IMR-90 (cell line): ENCODE data around the gene OPCML. TPM values are rescaled to one million over a fixed set of nuclear protein-coding genes. Genes with fewer than 3 reads are reported as not detected.

ENCODE experiments used
- ATAC-seq: fragments of 200-7000 bp; cut with Tn5 transposase; 2 replicates; pipeline ENCODE4 v1.9.1; 2020; ENCODE audit warnings: low read depth, mild to moderate bottlenecking, moderate library complexity
- BruUV-seq: library from RNA; stranded (reverse); fragments of 400-500 nt; replicated peaks from 2 replicates; lab custom pipeline; 2021; lab: Mats Ljungman, UMichigan
- CTCF ChIA-PET: fragments of 300-600 bp; formaldehyde crosslinking; extraction: SDS; loops from one replicate; lab custom pipeline; 2021; ENCODE audit warnings: antibody characterized with exemption; lab: Yijun Ruan, JAX
- POLR2A ChIA-PET: fragments of 300-600 bp; sonication (Branson Sonifier 250); formaldehyde crosslinking; loops from one replicate; lab custom pipeline; 2022; ENCODE audit warnings: antibody characterized with exemption; ENCODE audit not compliant: unreplicated experiment; lab: Charles Lee
- DNase-seq: peaks from one replicate; pipeline ENCODE4 v3.0.0; 2013
- H2AFZ ChIP-seq: replicated peaks from 2 replicates; pipeline ENCODE3; 2013; ENCODE audit warnings: low read length, mild to moderate bottlenecking; ENCODE audit not compliant: poor library complexity
- H2AK5ac ChIP-seq: 2 replicates; pipeline ENCODE4 v1.6.1; 2013; ENCODE audit warnings: low read depth, low read length, inconsistent platforms
- H2AK9ac ChIP-seq: replicated peaks from 2 replicates; pipeline ENCODE3; 2013; ENCODE audit warnings: mild to moderate bottlenecking, low read depth, low read length, moderate library complexity; ENCODE audit not compliant: poor library complexity
- H2BK120ac ChIP-seq: 2 replicates; pipeline ENCODE4 v1.6.1; 2013; ENCODE audit warnings: low read depth, low read length, inconsistent platforms
- H2BK15ac ChIP-seq: 3 replicates; pipeline ENCODE4 v1.6.1; 2013; ENCODE audit warnings: low read depth, low read length, inconsistent platforms
- H2BK20ac ChIP-seq: 2 replicates; pipeline ENCODE4 v1.6.1; 2013; ENCODE audit warnings: low read depth, mild to moderate bottlenecking, inconsistent platforms, low read length, moderate library complexity
- H2BK5ac ChIP-seq: 2 replicates; pipeline ENCODE4 v1.6.1; 2013; ENCODE audit warnings: mild to moderate bottlenecking, low read depth, low read length, inconsistent platforms; ENCODE audit not compliant: poor library complexity, severe bottlenecking
- H3K14ac ChIP-seq: replicated peaks from 2 replicates; pipeline ENCODE4 v1.6.1; 2013; ENCODE audit warnings: low read depth, low read length, inconsistent platforms
- H3K18ac ChIP-seq: 2 replicates; pipeline ENCODE4 v1.6.1; 2013; ENCODE audit warnings: low read depth, low read length, control low read depth
- H3K23ac ChIP-seq: 2 replicates; pipeline ENCODE4 v1.6.1; 2013; ENCODE audit warnings: low read depth, low read length, inconsistent platforms
- H3K27ac ChIP-seq: 2 replicates; pipeline ENCODE4 v1.5.1; 2013; ENCODE audit warnings: mild to moderate bottlenecking, control low read depth, low read length; ENCODE audit not compliant: insufficient read depth
- H3K27me3 ChIP-seq: 2 replicates; pipeline ENCODE4 v1.6.1; 2013; ENCODE audit warnings: low read length; ENCODE audit not compliant: control insufficient read depth, insufficient read depth
- H3K36me3 ChIP-seq: 2 replicates; pipeline ENCODE4 v1.6.1; 2013; ENCODE audit warnings: low read length, mixed read lengths; ENCODE audit not compliant: control insufficient read depth, insufficient read depth
- H3K4ac ChIP-seq: 2 replicates; pipeline ENCODE4 v1.6.1; 2013; ENCODE audit warnings: low read depth, low read length, inconsistent platforms
- H3K4me1 ChIP-seq: 2 replicates; pipeline ENCODE4 v1.6.1; 2013; ENCODE audit warnings: low read length, mixed read lengths; ENCODE audit not compliant: control insufficient read depth, insufficient read depth
- H3K4me2 ChIP-seq: 2 replicates; pipeline ENCODE4 v1.6.1; 2013; ENCODE audit warnings: low read depth, mild to moderate bottlenecking, control low read depth, low read length, moderate library complexity
- H3K4me3 ChIP-seq: 2 replicates; pipeline ENCODE4 v1.5.1; 2013; ENCODE audit warnings: low read depth, mild to moderate bottlenecking, control low read depth, low read length, moderate library complexity; ENCODE audit not compliant: insufficient read depth
- H3K56ac ChIP-seq: 2 replicates; pipeline ENCODE4 v1.6.1; 2013; ENCODE audit warnings: low read length, inconsistent platforms; ENCODE audit not compliant: insufficient read depth; ENCODE audit errors: extremely low read depth
- H3K79me1 ChIP-seq, 2 experiments: 2 replicates each; pipeline ENCODE4 v1.6.1; 2013; ENCODE audit warnings: low read length in 2 of 2, inconsistent platforms in 1 of 2, low read depth in 1 of 2
- H3K9ac ChIP-seq: 2 replicates; pipeline ENCODE4 v1.6.1; 2013; ENCODE audit warnings: low read depth, low read length, control low read depth
- H3K9me1 ChIP-seq: 2 replicates; pipeline ENCODE4 v1.6.1; 2013; ENCODE audit warnings: low read length, inconsistent platforms; ENCODE audit not compliant: insufficient read depth
- H3K9me3 ChIP-seq: 2 replicates; pipeline ENCODE4 v1.6.1; 2013; ENCODE audit warnings: low read length; ENCODE audit not compliant: control insufficient read depth, insufficient read depth
- H4K20me1 ChIP-seq: 2 replicates; pipeline ENCODE4 v1.6.1; 2013; ENCODE audit warnings: low read length, inconsistent platforms; ENCODE audit not compliant: insufficient read depth
- H4K5ac ChIP-seq: 2 replicates; pipeline ENCODE4 v1.6.1; 2013; ENCODE audit warnings: mild to moderate bottlenecking, low read depth, low read length, control low read depth
- H4K8ac ChIP-seq, 2 experiments: 2 replicates each; pipeline ENCODE4 v1.6.1; 2013; ENCODE audit warnings: low read depth in 2 of 2, low read length in 2 of 2, control low read depth in 1 of 2, inconsistent platforms in 1 of 2
- H4K91ac ChIP-seq: 2 replicates; pipeline ENCODE4 v1.6.1; 2013; ENCODE audit warnings: low read depth, low read length, inconsistent platforms; ENCODE audit not compliant: insufficient read depth
- BHLHE40 ChIP-seq: fragments of 150-350 bp; IDR thresholded peaks from 2 replicates; pipeline ENCODE4 v1.6.1; 2016; ENCODE audit warnings: mild to moderate bottlenecking, low read depth, low read length
- CEBPB ChIP-seq: IDR thresholded peaks from 2 replicates; pipeline ENCODE4 v1.6.1; 2012; ENCODE audit warnings: low read depth, low read length, improper control_type of control experiment
- CHD1 ChIP-seq: IDR thresholded peaks from 2 replicates; pipeline ENCODE4 v1.6.1; 2012; ENCODE audit warnings: low read depth, low read length, improper control_type of control experiment
- MAFK ChIP-seq: IDR thresholded peaks from 2 replicates; pipeline ENCODE4 v1.6.1; 2012; ENCODE audit warnings: low read depth, low read length, improper control_type of control experiment
- MXI1 ChIP-seq: IDR thresholded peaks from 2 replicates; pipeline ENCODE4 v1.6.1; 2012; ENCODE audit warnings: low read depth, mild to moderate bottlenecking, low read length, moderate library complexity, borderline replicate concordance
- POLR2A ChIP-seq: IDR thresholded peaks from 2 replicates; pipeline ENCODE4 v1.6.1; 2012; ENCODE audit warnings: mild to moderate bottlenecking, low read depth, low read length
- RAD21 ChIP-seq: IDR thresholded peaks from 2 replicates; pipeline ENCODE4 v1.6.1; 2012; ENCODE audit warnings: low read length, improper control_type of control experiment
- RCOR1 ChIP-seq: IDR thresholded peaks from 2 replicates; pipeline ENCODE4 v1.6.1; 2012; ENCODE audit warnings: mild to moderate bottlenecking, low read length, improper control_type of control experiment; ENCODE audit not compliant: insufficient replicate concordance
- RFX5 ChIP-seq: IDR thresholded peaks from 2 replicates; pipeline ENCODE4 v1.8.0; 2012; ENCODE audit warnings: low read depth, mild to moderate bottlenecking, low read length, moderate library complexity
- WGBS, 2 experiments: methylation state at CpG; one replicate each; pipeline versions ENCODE4 v1.1.5 to v1.1.7; 2013; ENCODE audit warnings: missing lambda C conversion rate in 2 of 2; ENCODE audit not compliant: insufficient read length in 1 of 2; ENCODE audit errors: extremely low coverage in 2 of 2; 5-methylcytosine and 5-hydroxymethylcytosine counted together
- dilution Hi-C: fragments of 300-500 bp; cut with HindIII; formaldehyde crosslinking; loops from one replicate; pipeline ENCODE4 v1.14.3; 2018; ENCODE audit warnings: low sequenced_read_pairs; ENCODE audit not compliant: unreplicated experiment
- in situ Hi-C: fragments of 300-500 bp; cut with MboI; formaldehyde crosslinking; loops from 3 replicates; pipeline ENCODE4 v1.14.3; 2019; ENCODE audit warnings: low sequenced_read_pairs, inconsistent platforms, mixed read lengths
- intact Hi-C: fragments of 100-400 bp; cut with micrococcal nuclease; formaldehyde crosslinking; loops from 2 replicates; pipeline ENCODE4 v1.10.0; 2022
- polyA plus RNA-seq, 3 experiments: library from polyadenylated mRNA; depleted of rRNA; stranded (reverse); fragments of >200 nt; gene quantifications; 2 replicates each; pipeline ENCODE4 v1.2.3, GENCODE V29; 2012; ENCODE audit warnings: low replicate concordance in 1 of 3
- total RNA-seq: library from RNA; depleted of rRNA; stranded (reverse); fragments of >200 nt; gene quantifications from 2 replicates; pipeline ENCODE4 v1.2.3, GENCODE V29; 2012
- TF ChIP-seq, protein P1 (sequence below): fragments of 150-350 bp; IDR thresholded peaks from 2 replicates; pipeline ENCODE4 v1.6.1; 2017; ENCODE audit warnings: mild to moderate bottlenecking, antibody characterized with exemption, low read length, low read depth
- TF ChIP-seq, protein P2 (sequence below): conservative IDR thresholded peaks from 2 replicates; pipeline ENCODE4 v1.5.1; 2012; ENCODE audit warnings: mild to moderate bottlenecking, low read depth, low read length, improper control_type of control experiment

The OPCML gene
- total and polyA plus RNA-seq, 2 of the 4 experiments (the other 2 are of a cell fraction) = under 0.01 to 2.6 TPM

DNA sequence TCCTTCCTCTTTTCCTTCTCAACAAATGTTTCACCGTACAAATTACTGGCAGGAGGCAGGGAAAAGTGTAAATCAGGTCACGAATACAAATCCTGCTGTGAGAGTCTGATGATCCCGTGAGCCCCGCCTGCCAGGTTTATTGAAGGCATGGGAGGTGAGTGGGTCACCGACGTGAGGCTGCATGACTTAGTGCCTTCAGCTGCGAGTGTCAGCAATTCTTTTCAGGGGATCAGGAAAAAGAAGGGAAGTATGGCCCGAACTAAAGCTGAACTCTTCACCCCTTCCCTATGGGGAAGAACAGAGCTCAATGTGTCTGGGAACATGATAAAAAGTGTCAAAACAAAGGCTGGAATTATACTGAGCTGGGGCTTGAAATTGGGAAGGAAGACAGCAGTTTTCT, 166.2 kb downstream of the OPCML start:
- Histone ChIP-seq H2BK5ac (no peak overlapping the region), H3K36me3 (no peaks in the 10 kb centered on the region)
- intact Hi-C loops = no loop called here

More for the DNA sequence above, 166.2 kb downstream of the OPCML start:
- H2AFZ ChIP-seq = no peak overlapping the region
- ChIA-PET POLR2A (no interaction called here), CTCF (no interaction called here)
- no peaks in the 10 kb centered on the region for H3K9me1 ChIP-seq
- H2BK15ac ChIP-seq = no peak overlapping the region
- ATAC-seq (no peak), DNase-seq (no peak)
- dilution Hi-C loops (no loop called here), in situ Hi-C loops (no loop called here)
- TF ChIP-seq, protein P1, sequence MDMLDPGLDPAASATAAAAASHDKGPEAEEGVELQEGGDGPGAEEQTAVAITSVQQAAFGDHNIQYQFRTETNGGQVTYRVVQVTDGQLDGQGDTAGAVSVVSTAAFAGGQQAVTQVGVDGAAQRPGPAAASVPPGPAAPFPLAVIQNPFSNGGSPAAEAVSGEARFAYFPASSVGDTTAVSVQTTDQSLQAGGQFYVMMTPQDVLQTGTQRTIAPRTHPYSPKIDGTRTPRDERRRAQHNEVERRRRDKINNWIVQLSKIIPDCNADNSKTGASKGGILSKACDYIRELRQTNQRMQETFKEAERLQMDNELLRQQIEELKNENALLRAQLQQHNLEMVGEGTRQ = no peak
- TF ChIP-seq, protein P2, sequence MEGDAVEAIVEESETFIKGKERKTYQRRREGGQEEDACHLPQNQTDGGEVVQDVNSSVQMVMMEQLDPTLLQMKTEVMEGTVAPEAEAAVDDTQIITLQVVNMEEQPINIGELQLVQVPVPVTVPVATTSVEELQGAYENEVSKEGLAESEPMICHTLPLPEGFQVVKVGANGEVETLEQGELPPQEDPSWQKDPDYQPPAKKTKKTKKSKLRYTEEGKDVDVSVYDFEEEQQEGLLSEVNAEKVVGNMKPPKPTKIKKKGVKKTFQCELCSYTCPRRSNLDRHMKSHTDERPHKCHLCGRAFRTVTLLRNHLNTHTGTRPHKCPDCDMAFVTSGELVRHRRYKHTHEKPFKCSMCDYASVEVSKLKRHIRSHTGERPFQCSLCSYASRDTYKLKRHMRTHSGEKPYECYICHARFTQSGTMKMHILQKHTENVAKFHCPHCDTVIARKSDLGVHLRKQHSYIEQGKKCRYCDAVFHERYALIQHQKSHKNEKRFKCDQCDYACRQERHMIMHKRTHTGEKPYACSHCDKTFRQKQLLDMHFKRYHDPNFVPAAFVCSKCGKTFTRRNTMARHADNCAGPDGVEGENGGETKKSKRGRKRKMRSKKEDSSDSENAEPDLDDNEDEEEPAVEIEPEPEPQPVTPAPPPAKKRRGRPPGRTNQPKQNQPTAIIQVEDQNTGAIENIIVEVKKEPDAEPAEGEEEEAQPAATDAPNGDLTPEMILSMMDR = no peak
- no peak for TF ChIP-seq POLR2A
- TF ChIP-seq MAFK = no peak
- no peak for TF ChIP-seq RCOR1
- TF ChIP-seq CHD1 = no peak
- TF ChIP-seq MXI1 = no peak
- TF ChIP-seq CEBPB = no peak
- TF ChIP-seq RFX5 = no peak
- no peak for TF ChIP-seq RAD21
- TF ChIP-seq BHLHE40 = no peak
- H3K4me2 ChIP-seq = no peak overlapping the region
- H3K9ac ChIP-seq = no peak overlapping the region
- no peak overlapping the region for H4K5ac ChIP-seq
- H3K14ac ChIP-seq = no peak overlapping the region
- H3K4me3 ChIP-seq = no peak overlapping the region
- BruUV-seq = no TSS peak
- no peak overlapping the region for H3K4ac ChIP-seq
- H3K27ac ChIP-seq = no peak overlapping the region
- peaks cover 41% of the 10 kb centered on the region for H3K9me3 ChIP-seq
- no peak overlapping the region for H4K8ac ChIP-seq
- H2AK5ac ChIP-seq = no peak overlapping the region
- no peak overlapping the region for H2BK120ac ChIP-seq
- no peaks in the 10 kb centered on the region for H3K79me1 ChIP-seq
- no peak overlapping the region for H4K91ac ChIP-seq
- no peak overlapping the region for H3K23ac ChIP-seq
- H3K56ac ChIP-seq = no peak overlapping the region
- H2AK9ac ChIP-seq = no peak overlapping the region
- 36% methylated on average over 3 of the region's 8 CpGs; no CpG with 5 or more reads in 1 of the 2 experiments for whole genome bisulfite sequencing, 2 experiments
- no peak overlapping the region for H3K18ac ChIP-seq
- H2BK20ac ChIP-seq = no peak overlapping the region
- H3K27me3 ChIP-seq = no peaks in the 10 kb centered on the region
- no peaks in the 10 kb centered on the region for H3K4me1 ChIP-seq
- H4K20me1 ChIP-seq = no peaks in the 10 kb centered on the region
